GM19397 (cell line): ENCODE data around the gene PHLPP1.
"Not testable (repeated sequence)": the region's sequence is repeated elsewhere in the genome, so short reads cannot be mapped to it uniquely, and the experiment has no call there.

Experiments used
- ATAC-seq: cut with Tn5 transposase; IDR thresholded peaks from one replicate; pipeline ENCODE4 v1.9.1; 2021; ENCODE audit warnings: mild to moderate bottlenecking, moderate library complexity; ENCODE audit not compliant: unreplicated experiment

The PHLPP1 gene

GRCh38 chr18:62802523-62802922 lies 87.2 kb downstream of the PHLPP1 start:
- no peak for ATAC-seq

GRCh38 chr18:62807396-62807795 lies 92.1 kb downstream of the PHLPP1 start:
- no peak for ATAC-seq

GRCh38 chr18:62808123-62808522 lies 92.8 kb downstream of the PHLPP1 start:
- ATAC-seq, result no peak

GRCh38 chr18:62809445-62809844 lies 94.1 kb downstream of the PHLPP1 start:
- not testable (repeated sequence) for ATAC-seq

- no peak for ATAC-seq
Measured at GRCh38 chr18:62809900-62810299, 94.6 kb downstream of the PHLPP1 start.

GRCh38 chr18:62810682-62811081 lies 95.3 kb downstream of the PHLPP1 start:
- ATAC-seq, result no peak

GRCh38 chr18:62811674-62812073 lies 96.3 kb downstream of the PHLPP1 start:
- ATAC-seq, result no peak

- ATAC-seq, result no peak
Measured at GRCh38 chr18:62812242-62812641, 96.9 kb downstream of the PHLPP1 start.

- ATAC-seq, result no peak
Measured at GRCh38 chr18:62812876-62813275, 97.5 kb downstream of the PHLPP1 start.

GRCh38 chr18:62814132-62814759 lies 98.9 kb downstream of the PHLPP1 start:
- no peak for ATAC-seq

- no peak for ATAC-seq
Measured at GRCh38 chr18:62825382-62825781, 110.0 kb downstream of the PHLPP1 start.

GRCh38 chr18:62827397-62827796 lies 112.1 kb downstream of the PHLPP1 start:
- ATAC-seq, result no peak

GRCh38 chr18:62828091-62828640 lies 112.8 kb downstream of the PHLPP1 start:
- ATAC-seq, result no peak

GRCh38 chr18:62828852-62829251 lies 113.5 kb downstream of the PHLPP1 start:
- ATAC-seq, result no peak

GRCh38 chr18:62829936-62830335 lies 114.6 kb downstream of the PHLPP1 start:
- no peak for ATAC-seq

- ATAC-seq, result no peak
Measured at GRCh38 chr18:62832282-62832681, 116.9 kb downstream of the PHLPP1 start.

- ATAC-seq, result no peak
Measured at GRCh38 chr18:62833494-62833893, 118.2 kb downstream of the PHLPP1 start.

- ATAC-seq, result no peak
Measured at GRCh38 chr18:62834715-62835114, 119.4 kb downstream of the PHLPP1 start.

- no peak for ATAC-seq
Measured at GRCh38 chr18:62837011-62837410, 121.7 kb downstream of the PHLPP1 start.

GRCh38 chr18:62838475-62839098 lies 123.2 kb downstream of the PHLPP1 start:
- ATAC-seq, result peak; percentile 88

GRCh38 chr18:62839874-62840713 lies 124.8 kb downstream of the PHLPP1 start:
- no peak for ATAC-seq

- ATAC-seq, result no peak
Measured at GRCh38 chr18:62841405-62841804, 126.1 kb downstream of the PHLPP1 start.
